GM18526 (cell line): ENCODE results near the gene C19orf44.

Experiments used
- POLR2A ChIP-seq: IDR thresholded peaks from 3 replicates; pipeline ENCODE4 v1.6.1; 2011; ENCODE audit not compliant: insufficient read length; ENCODE audit errors: extremely low read depth

C19orf44 gene

GRCh38 chr19:16509141-16510061 lies 13.2 kb downstream of the C19orf44 start:
- no peak for TF ChIP-seq POLR2A

- TF ChIP-seq POLR2A: no peak
These were observed 18.3 kb downstream of the C19orf44 start for GRCh38 chr19:16514383-16515019.

- TF ChIP-seq POLR2A: no peak
These were observed 20.2 kb downstream of the C19orf44 start for GRCh38 chr19:16516381-16516780.

GRCh38 chr19:16516923-16517610 lies 20.9 kb downstream of the C19orf44 start:
- no peak for TF ChIP-seq POLR2A

- TF ChIP-seq POLR2A: no peak
These were observed 21.9 kb downstream of the C19orf44 start for GRCh38 chr19:16518061-16518460.

GRCh38 chr19:16518483-16519229 lies 22.5 kb downstream of the C19orf44 start:
- TF ChIP-seq POLR2A: no peak

GRCh38 chr19:16519230-16519687 lies 23.1 kb downstream of the C19orf44 start:
- no peak for TF ChIP-seq POLR2A

- no peak for TF ChIP-seq POLR2A
These were observed 24.1 kb downstream of the C19orf44 start for GRCh38 chr19:16520074-16520973.

GRCh38 chr19:16520986-16521624 lies 24.9 kb downstream of the C19orf44 start:
- TF ChIP-seq POLR2A: no peak

- no peak for TF ChIP-seq POLR2A
These were observed 25.6 kb downstream of the C19orf44 start for GRCh38 chr19:16521715-16522289.

GRCh38 chr19:16522559-16523377 lies 26.6 kb downstream of the C19orf44 start:
- no peak for TF ChIP-seq POLR2A

GRCh38 chr19:16524991-16525734 lies 29.0 kb downstream of the C19orf44 start:
- no peak for TF ChIP-seq POLR2A
